Measurements from ENCODE around the gene METTL21C.

DNA sequence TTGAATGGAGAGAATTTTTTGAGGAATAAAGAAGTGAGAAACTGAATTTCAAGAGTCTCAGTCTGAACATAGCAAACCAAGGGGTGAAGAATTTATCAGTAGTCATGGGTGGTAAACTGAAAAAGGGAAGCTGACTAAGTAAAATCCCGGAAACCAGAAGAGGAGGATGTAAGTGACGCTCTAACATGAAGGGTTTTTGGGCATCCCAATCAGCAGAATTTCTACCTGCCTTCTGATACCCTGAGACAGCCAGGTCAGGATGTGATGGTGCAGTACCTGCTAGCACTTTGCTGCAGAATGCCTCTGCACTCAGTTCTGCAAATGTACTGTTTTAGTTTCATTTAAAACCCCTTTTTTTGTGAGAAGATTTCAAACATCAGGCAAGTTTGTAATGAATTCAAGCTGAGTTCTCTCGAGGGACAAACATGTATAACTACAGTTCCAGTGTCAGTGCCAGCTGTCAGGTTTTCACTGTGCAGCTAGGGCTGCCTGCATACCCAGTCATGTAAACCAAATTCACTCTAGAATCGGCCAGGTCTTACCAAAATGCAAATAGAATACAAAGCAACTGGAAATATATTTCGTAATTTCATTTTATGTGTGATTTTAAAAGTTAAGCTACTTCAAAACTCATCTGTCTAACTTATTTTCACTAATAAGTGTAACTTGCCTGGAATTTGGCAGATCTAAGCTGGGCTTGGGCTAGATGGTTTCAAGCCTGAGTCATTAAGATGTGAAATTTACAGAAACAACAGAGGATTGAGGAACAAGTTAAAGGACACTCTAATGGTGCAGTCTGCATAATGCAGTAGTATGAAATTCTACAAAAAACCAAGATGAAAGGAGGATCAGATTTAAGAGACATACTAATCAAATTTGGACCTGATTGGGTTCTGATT lies 13.8 kb downstream of the METTL21C start:
- TF ChIP-seq, protein P1, sequence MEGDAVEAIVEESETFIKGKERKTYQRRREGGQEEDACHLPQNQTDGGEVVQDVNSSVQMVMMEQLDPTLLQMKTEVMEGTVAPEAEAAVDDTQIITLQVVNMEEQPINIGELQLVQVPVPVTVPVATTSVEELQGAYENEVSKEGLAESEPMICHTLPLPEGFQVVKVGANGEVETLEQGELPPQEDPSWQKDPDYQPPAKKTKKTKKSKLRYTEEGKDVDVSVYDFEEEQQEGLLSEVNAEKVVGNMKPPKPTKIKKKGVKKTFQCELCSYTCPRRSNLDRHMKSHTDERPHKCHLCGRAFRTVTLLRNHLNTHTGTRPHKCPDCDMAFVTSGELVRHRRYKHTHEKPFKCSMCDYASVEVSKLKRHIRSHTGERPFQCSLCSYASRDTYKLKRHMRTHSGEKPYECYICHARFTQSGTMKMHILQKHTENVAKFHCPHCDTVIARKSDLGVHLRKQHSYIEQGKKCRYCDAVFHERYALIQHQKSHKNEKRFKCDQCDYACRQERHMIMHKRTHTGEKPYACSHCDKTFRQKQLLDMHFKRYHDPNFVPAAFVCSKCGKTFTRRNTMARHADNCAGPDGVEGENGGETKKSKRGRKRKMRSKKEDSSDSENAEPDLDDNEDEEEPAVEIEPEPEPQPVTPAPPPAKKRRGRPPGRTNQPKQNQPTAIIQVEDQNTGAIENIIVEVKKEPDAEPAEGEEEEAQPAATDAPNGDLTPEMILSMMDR (IDR thresholded peaks at IDR 0.05): no peak
- TF ChIP-seq POLR2A (IDR thresholded peaks at IDR 0.05): no peak
